ENCODE measurements around the gene PLEKHA8. TPM values are rescaled to one million over a fixed set of nuclear protein-coding genes. Genes with fewer than 3 reads are reported as not detected.

Gene PLEKHA8
- total RNA-seq, 4 donors from 2014 or later = 2.3 to 3.2 (median 2.6) TPM

DNA sequence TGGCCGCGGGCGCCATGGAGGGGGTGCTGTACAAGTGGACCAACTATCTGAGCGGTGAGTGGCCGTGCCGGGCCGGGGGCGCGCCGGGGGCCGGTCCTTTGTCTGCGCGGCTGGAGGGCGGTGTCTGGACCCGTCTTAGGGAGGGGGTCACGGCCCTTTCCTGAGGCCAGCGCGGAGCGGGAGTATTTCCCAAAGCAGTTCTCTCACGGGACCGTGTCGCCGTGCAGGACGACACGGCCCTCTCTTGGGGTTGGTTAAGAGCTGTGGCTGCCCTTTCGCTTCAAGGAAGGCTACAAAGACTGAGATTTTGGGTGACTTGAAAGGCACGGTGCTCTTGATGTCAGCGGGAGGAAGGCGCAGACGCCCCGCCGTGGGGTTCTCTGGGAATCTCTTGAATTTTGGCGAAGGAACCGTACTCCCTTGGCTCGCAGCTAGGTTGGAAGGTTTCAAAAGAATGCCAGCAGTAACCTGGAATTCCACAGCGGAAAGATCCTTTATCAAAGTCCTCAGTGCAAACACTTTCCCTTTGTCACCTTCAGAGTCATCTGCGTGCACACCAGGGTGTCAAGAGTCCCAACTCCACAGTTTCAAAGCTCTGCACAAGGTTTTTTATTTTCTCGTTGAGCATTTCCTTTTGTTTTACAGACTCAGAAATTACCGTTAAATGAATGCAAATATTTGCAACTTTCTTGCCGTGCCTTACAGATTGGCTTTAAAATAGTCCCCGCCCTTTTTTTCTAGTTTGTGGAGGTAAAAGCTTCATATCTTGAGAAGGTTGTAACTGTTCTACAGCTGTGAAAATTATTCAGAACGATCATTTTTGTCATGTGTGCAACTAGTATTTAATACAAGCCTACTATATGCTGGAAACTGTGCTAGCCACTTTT is 780 bp downstream of the PLEKHA8 start:
- Histone ChIP-seq H3K9me3 (no peaks in the 10 kb centered on the region), H3K4me3 (peak overlapping the region; percentile 73 to 94 (median 89)), H3K27me3 (no peaks in the 10 kb centered on the region), H3K36me3 (no peaks in the 10 kb centered on the region), H3K27ac (peak overlapping the region; percentile 80 to 94 (median 93)), H3K4me1 (peaks cover 48 to 54% of the 10 kb centered on the region in 2 donors)
- peak in 1 of 2 donors; percentile 14 for DNase-seq
- intact Hi-C loops (cut with DNase I; ENCODE audit: low total_unique reads) (loop anchor here (5.0 to 10.0 kb wide), 5 partner anchors 33 to 563 kb away; partner anchors contain the start of genes GARS1 and NOD1), in situ Hi-C loops (cut with MboI; ENCODE audit: low sequenced_read_pairs in 4 of 4) (no loop called here)
- TF ChIP-seq, protein P1, sequence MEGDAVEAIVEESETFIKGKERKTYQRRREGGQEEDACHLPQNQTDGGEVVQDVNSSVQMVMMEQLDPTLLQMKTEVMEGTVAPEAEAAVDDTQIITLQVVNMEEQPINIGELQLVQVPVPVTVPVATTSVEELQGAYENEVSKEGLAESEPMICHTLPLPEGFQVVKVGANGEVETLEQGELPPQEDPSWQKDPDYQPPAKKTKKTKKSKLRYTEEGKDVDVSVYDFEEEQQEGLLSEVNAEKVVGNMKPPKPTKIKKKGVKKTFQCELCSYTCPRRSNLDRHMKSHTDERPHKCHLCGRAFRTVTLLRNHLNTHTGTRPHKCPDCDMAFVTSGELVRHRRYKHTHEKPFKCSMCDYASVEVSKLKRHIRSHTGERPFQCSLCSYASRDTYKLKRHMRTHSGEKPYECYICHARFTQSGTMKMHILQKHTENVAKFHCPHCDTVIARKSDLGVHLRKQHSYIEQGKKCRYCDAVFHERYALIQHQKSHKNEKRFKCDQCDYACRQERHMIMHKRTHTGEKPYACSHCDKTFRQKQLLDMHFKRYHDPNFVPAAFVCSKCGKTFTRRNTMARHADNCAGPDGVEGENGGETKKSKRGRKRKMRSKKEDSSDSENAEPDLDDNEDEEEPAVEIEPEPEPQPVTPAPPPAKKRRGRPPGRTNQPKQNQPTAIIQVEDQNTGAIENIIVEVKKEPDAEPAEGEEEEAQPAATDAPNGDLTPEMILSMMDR (IDR thresholded peaks at IDR 0.05 in 4 of 5, conservative IDR thresholded peaks at IDR 0.05 in 1 of 5) = no peak
- TF ChIP-seq POLR2A (IDR thresholded peaks at IDR 0.05) = no peak
- peak; percentile 11 to 17 for ATAC-seq

DNA sequence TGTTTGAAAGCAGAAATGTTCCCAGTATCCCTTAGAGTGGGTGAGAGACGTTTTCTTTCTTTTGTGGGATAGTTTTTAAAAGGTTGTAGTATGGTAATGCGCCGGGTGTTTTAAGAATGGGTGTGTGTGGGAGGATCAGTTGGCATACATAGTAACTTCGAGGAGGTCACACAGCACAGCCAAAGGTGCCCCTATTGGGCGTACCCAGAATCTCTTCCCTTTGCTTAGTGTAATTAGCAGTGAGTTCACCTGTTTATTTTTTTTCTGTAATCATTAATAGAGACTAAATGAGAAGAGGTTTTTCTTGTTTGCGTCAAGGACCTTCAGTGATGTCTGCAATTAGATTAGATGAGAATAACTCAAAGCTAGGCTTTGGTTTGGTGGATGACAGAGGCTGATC is 1.5 kb downstream of the PLEKHA8 start:
- DNase-seq (no peak), ATAC-seq (no peak)
- TF ChIP-seq POLR2A (IDR thresholded peaks at IDR 0.05) = no peak
- TF ChIP-seq, protein P1 (IDR thresholded peaks at IDR 0.05 in 4 of 5, conservative IDR thresholded peaks at IDR 0.05 in 1 of 5) = no peak
- no peak overlapping the region for H3K27ac ChIP-seq
- peak overlapping the region; percentile 73 to 94 (median 89) for H3K4me3 ChIP-seq
- peaks cover 46 to 54% of the 10 kb centered on the region in 2 donors for H3K4me1 ChIP-seq
- no peaks in the 10 kb centered on the region for H3K36me3 ChIP-seq
- intact Hi-C loops (cut with DNase I; ENCODE audit: low total_unique reads) = loop anchor here (5.0 to 10.0 kb wide), 5 partner anchors 33 to 563 kb away; partner anchors contain the start of genes GARS1 and NOD1
- no peaks in the 10 kb centered on the region for H3K27me3 ChIP-seq
- no peaks in the 10 kb centered on the region for H3K9me3 ChIP-seq
- in situ Hi-C loops (cut with MboI; ENCODE audit: low sequenced_read_pairs in 4 of 4) = no loop called here

DNA sequence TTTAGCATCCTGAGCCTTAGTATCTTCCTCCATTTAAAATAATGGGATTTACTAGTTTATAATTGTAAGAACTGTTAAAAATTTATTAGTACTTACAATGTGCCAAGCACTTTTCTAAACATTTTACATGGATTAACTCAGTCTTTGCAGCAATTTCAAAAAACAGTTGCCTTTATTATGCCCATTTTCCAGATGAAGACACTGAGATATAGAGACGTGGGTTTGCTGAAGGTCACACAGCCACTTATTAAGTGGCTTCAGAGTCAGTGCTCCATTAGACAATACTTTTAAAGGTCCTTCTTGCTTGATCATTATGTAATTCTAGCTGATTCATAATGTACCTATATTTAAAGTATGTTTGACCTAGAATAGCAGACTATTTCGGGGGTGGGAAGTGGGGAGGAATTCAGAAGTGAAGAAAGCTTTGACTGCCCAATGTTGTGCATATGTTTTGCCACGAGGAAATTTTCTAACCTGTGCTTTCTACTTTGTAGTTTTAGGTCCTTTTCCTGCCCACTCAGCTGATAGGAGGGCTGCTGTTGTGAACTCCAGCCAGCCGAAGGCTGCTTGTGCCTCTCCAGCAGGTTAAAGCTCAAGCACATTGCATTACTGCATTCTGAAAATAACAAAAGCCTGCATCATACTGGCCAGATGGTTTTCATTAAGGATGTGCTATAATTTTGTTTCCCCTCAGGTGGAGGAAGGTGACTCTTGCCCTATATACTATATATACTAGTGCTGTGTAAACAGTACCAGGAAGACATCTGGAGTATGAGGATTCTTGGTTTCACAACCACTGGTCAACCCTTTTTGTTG is 4.3 kb downstream of the PLEKHA8 start:
- no peak for TF ChIP-seq POLR2A (IDR thresholded peaks at IDR 0.05)
- TF ChIP-seq, protein P1 (IDR thresholded peaks at IDR 0.05 in 4 of 5, conservative IDR thresholded peaks at IDR 0.05 in 1 of 5) = no peak
- no peak overlapping the region for H3K4me3 ChIP-seq
- H3K36me3 ChIP-seq = no peaks in the 10 kb centered on the region
- DNase-seq (no peak), ATAC-seq (no peak)
- intact Hi-C loops (cut with DNase I; ENCODE audit: low total_unique reads) (no loop called here), in situ Hi-C loops (cut with MboI; ENCODE audit: low sequenced_read_pairs in 4 of 4) (no loop called here)
- H3K4me1 ChIP-seq = peaks cover 32 to 35% of the 10 kb centered on the region in 2 donors
- peak overlapping the region; percentile 10 to 59 (median 48) for H3K27ac ChIP-seq
- no peaks in the 10 kb centered on the region for H3K9me3 ChIP-seq
- H3K27me3 ChIP-seq = no peaks in the 10 kb centered on the region

DNA sequence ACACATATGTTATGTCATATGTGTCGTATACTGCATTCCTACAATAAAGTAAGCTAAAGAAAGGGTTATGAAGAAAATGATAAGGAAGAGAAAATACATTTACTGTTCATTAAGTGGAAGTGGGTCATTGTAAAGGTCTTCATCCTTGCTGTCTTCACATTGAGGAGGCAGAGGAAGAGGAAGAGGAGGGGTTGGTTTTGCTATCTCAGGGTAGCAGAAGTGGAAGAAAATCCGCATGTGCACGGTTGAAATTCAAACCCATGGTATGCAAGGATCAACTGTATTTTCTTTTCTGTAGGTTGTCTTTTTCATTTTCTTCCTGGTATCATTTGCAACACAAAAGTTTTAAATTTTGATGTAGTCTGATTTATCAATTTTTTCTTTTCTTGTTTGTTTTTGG is 6.3 kb downstream of the PLEKHA8 start:
- no peak for ATAC-seq
- H3K27ac ChIP-seq = no peak overlapping the region
- no peaks in the 10 kb centered on the region for H3K9me3 ChIP-seq
- H3K36me3 ChIP-seq = no peaks in the 10 kb centered on the region
- TF ChIP-seq POLR2A (IDR thresholded peaks at IDR 0.05) = no peak
- TF ChIP-seq, protein P1 (IDR thresholded peaks at IDR 0.05 in 4 of 5, conservative IDR thresholded peaks at IDR 0.05 in 1 of 5) = no peak
- intact Hi-C loops (cut with DNase I; ENCODE audit: low total_unique reads) (no loop called here), in situ Hi-C loops (cut with MboI; ENCODE audit: low sequenced_read_pairs in 4 of 4) (no loop called here)
- peaks cover 25 to 27% of the 10 kb centered on the region in 2 donors for H3K4me1 ChIP-seq
- DNase-seq = no peak
- no peaks in the 10 kb centered on the region for H3K27me3 ChIP-seq
- H3K4me3 ChIP-seq = no peak overlapping the region
